Measurements from ENCODE around the gene MGLL. TPM values are rescaled to one million over a fixed set of nuclear protein-coding genes. Genes with fewer than 3 reads are reported as not detected.

MGLL gene
- total RNA-seq, 1 experiment from 2014 or later = 6.8 TPM

DNA sequence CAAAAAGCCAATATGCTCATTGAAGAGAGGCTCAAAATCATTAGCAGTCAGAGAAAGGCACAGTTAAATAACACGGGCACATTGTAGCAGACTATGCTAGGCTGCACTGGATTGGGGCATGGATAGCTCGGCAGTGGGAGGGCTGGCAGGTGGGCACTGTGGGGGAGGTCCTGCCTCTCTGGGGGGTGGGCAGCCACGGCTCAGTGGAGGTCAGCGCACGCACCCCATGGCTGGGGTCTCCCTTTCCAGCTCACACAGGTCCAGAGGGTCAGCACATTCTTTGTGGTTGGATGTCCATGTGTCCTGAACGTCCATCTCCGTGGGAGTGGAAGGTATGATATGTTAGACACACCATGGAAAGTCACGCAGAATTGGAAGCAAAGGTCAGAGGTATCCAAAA lies 18.4 kb upstream of the MGLL start:
- Histone ChIP-seq H3K4me2 (ENCODE audit: low read length) (no peak overlapping the region), H3K4me1 (ENCODE audit: control insufficient read depth in 1 of 2, insufficient read depth in 2 of 2, low read length in 2 of 2) (no peaks in the 10 kb centered on the region), H2AFZ (ENCODE audit: low read depth, low read length, poor library complexity, severe bottlenecking) (no peak overlapping the region), H3K27me3 (ENCODE audit: insufficient read depth, low read length) (no peaks in the 10 kb centered on the region), H3K9me2 (ENCODE audit: insufficient read depth) (no peaks in the 10 kb centered on the region), H3K9ac (ENCODE audit: low read length) (no peak overlapping the region), H4K20me1 (ENCODE audit: insufficient read depth) (no peaks in the 10 kb centered on the region), H3K27ac (ENCODE audit: low read depth, low read length) (no peak overlapping the region), H3K9me3 (ENCODE audit: control insufficient read depth in 1 of 2, insufficient read depth in 1 of 2, low read depth in 1 of 2, low read length in 2 of 2) (no peaks in the 10 kb centered on the region), H3K36me3 (ENCODE audit: control insufficient read depth in 1 of 2, insufficient read depth in 2 of 2, low read length in 2 of 2) (no peaks in the 10 kb centered on the region), H3K79me2 (ENCODE audit: insufficient read depth, low read length) (no peaks in the 10 kb centered on the region), H3K4me3 (replicated peaks in 1 of 2; ENCODE audit: low read depth in 1 of 2, low read length in 2 of 2) (no peak overlapping the region)
- TF ChIP-seq JUND (IDR thresholded peaks at IDR 0.05) = no peak
- no peak for TF ChIP-seq ZFX (IDR thresholded peaks at IDR 0.05)
- no peak for TF ChIP-seq EZH2 (IDR thresholded peaks at IDR 0.05)
- TF ChIP-seq CEBPB (IDR thresholded peaks at IDR 0.05; ENCODE audit: low read depth) = no peak
- TF ChIP-seq, protein P1, sequence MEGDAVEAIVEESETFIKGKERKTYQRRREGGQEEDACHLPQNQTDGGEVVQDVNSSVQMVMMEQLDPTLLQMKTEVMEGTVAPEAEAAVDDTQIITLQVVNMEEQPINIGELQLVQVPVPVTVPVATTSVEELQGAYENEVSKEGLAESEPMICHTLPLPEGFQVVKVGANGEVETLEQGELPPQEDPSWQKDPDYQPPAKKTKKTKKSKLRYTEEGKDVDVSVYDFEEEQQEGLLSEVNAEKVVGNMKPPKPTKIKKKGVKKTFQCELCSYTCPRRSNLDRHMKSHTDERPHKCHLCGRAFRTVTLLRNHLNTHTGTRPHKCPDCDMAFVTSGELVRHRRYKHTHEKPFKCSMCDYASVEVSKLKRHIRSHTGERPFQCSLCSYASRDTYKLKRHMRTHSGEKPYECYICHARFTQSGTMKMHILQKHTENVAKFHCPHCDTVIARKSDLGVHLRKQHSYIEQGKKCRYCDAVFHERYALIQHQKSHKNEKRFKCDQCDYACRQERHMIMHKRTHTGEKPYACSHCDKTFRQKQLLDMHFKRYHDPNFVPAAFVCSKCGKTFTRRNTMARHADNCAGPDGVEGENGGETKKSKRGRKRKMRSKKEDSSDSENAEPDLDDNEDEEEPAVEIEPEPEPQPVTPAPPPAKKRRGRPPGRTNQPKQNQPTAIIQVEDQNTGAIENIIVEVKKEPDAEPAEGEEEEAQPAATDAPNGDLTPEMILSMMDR (IDR thresholded peaks at IDR 0.05 in 2 of 3, conservative IDR thresholded peaks at IDR 0.05 in 1 of 3; ENCODE audit: borderline replicate concordance in 1 of 3, insufficient read depth in 1 of 3, low read depth in 2 of 3, low read length in 2 of 3) = no peak
- TF ChIP-seq CBX3 (IDR thresholded peaks at IDR 0.05; ENCODE audit: low read depth) = no peak
- no peak for TF ChIP-seq RAD21 (IDR thresholded peaks at IDR 0.05; ENCODE audit: low read depth)
- BruUV-seq (replicated peaks) = no TSS peak
- intact Hi-C loops (cut with micrococcal nuclease) = no loop called here
- CTCF ChIA-PET = no interaction called here
- no peak for ATAC-seq
- RAD21 ChIA-PET (ENCODE audit: low non-redundant PET in 1 of 2, low total read pairs in 2 of 2, uncharacterized antibody in 2 of 2, unreplicated experiment in 2 of 2) = no interaction called here
- POLR2A ChIA-PET = no interaction called here
- DNase-seq (ENCODE audit: low read depth, low spot score) = no peak

- ChIA-PET CTCF (no interaction called here), POLR2A (no interaction called here), RAD21 (ENCODE audit: low non-redundant PET in 1 of 2, low total read pairs in 2 of 2, uncharacterized antibody in 2 of 2, unreplicated experiment in 2 of 2) (no interaction called here)
- H4K20me1 ChIP-seq (ENCODE audit: insufficient read depth) = no peaks in the 10 kb centered on the region
- intact Hi-C loops (cut with micrococcal nuclease) = no loop called here
- no peaks in the 10 kb centered on the region for H3K27me3 ChIP-seq (ENCODE audit: insufficient read depth, low read length)
- no peak for DNase-seq (ENCODE audit: low read depth, low spot score)
- H3K4me1 ChIP-seq (ENCODE audit: control insufficient read depth in 1 of 2, insufficient read depth in 2 of 2, low read length in 2 of 2) = no peaks in the 10 kb centered on the region
- no peaks in the 10 kb centered on the region for H3K9me2 ChIP-seq (ENCODE audit: insufficient read depth)
- H3K27ac ChIP-seq (ENCODE audit: low read depth, low read length) = no peak overlapping the region
- no peaks in the 10 kb centered on the region for H3K9me3 ChIP-seq (ENCODE audit: control insufficient read depth in 1 of 2, insufficient read depth in 1 of 2, low read depth in 1 of 2, low read length in 2 of 2)
- no peak overlapping the region for H3K9ac ChIP-seq (ENCODE audit: low read length)
- H2AFZ ChIP-seq (ENCODE audit: low read depth, low read length, poor library complexity, severe bottlenecking) = no peak overlapping the region
- no peak overlapping the region for H3K4me3 ChIP-seq (replicated peaks in 1 of 2; ENCODE audit: low read depth in 1 of 2, low read length in 2 of 2)
- H3K79me2 ChIP-seq (ENCODE audit: insufficient read depth, low read length) = no peaks in the 10 kb centered on the region
- H3K36me3 ChIP-seq (ENCODE audit: control insufficient read depth in 1 of 2, insufficient read depth in 2 of 2, low read length in 2 of 2) = no peaks in the 10 kb centered on the region
- BruUV-seq (replicated peaks) = no TSS peak
- H3K4me2 ChIP-seq (ENCODE audit: low read length) = no peak overlapping the region
- ATAC-seq = no peak
- TF ChIP-seq CEBPB (IDR thresholded peaks at IDR 0.05; ENCODE audit: low read depth) (no peak), ELF1 (IDR thresholded peaks at IDR 0.05; ENCODE audit: borderline replicate concordance, low read depth) (no peak), SRF (IDR thresholded peaks at IDR 0.05; ENCODE audit: low read depth) (no peak), EGR1 (IDR thresholded peaks at IDR 0.05; ENCODE audit: low read depth) (no peak), SP1 (IDR thresholded peaks at IDR 0.05; ENCODE audit: low read depth) (no peak), SIN3A (IDR thresholded peaks at IDR 0.05; ENCODE audit: low read depth) (no peak), MAX (IDR thresholded peaks at IDR 0.05) (no peak), REST (IDR thresholded peaks at IDR 0.05; ENCODE audit: low read depth) (no peak), JUND (IDR thresholded peaks at IDR 0.05) (no peak), ZFX (IDR thresholded peaks at IDR 0.05) (no peak), POLR2AphosphoS5 (IDR thresholded peaks at IDR 0.05; ENCODE audit: low read depth, low read length) (no peak)
- TF ChIP-seq, protein P1 (IDR thresholded peaks at IDR 0.05 in 2 of 3, conservative IDR thresholded peaks at IDR 0.05 in 1 of 3; ENCODE audit: borderline replicate concordance in 1 of 3, insufficient read depth in 1 of 3, low read depth in 2 of 3, low read length in 2 of 3) = no peak
Observed at GRCh38 chr3:127839099-127839498, 16.8 kb upstream of the MGLL start.
